Transverse colon (tissue), 4 donors: ENCODE measurements around the gene KIFC3. TPM values are rescaled to one million over a fixed set of nuclear protein-coding genes. Genes with fewer than 3 reads are reported as not detected.
A peak's percentile ranks its signal among the peaks of the same experiment; 100 is the strongest.

Source experiments
- DNase-seq: peaks from one replicate; pipeline ENCODE4 v3.0.0-alpha.2; 2019
- H3K27ac ChIP-seq, 4 donors: fragments of 200-600 bp; sonication (generic); 2 replicates each; pipeline ENCODE4 v1.5.1; 2016 to 2018; ENCODE audit warnings: inconsistent platforms in 4 of 4
- H3K27me3 ChIP-seq: fragments of 200-600 bp; sonication (generic); 2 replicates; pipeline ENCODE4 v1.5.1; 2017; ENCODE audit warnings: inconsistent platforms
- H3K36me3 ChIP-seq, 4 donors: fragments of 200-600 bp; sonication (generic); 2 replicates each; pipeline ENCODE4 v1.5.1; 2017 to 2019; ENCODE audit warnings: inconsistent platforms in 4 of 4
- H3K4me1 ChIP-seq, 4 donors: fragments of 200-600 bp; sonication (generic); 2 replicates each; pipeline ENCODE4 v1.5.1; 2017 to 2020; ENCODE audit warnings: inconsistent platforms in 4 of 4
- H3K4me3 ChIP-seq, 4 donors: fragments of 200-600 bp; sonication (generic); 1 replicate in 1 of 4; 2 replicates in 3 of 4; pipeline versions ENCODE4 v1.5.1 to v1.6.1; 2017 to 2019; ENCODE audit warnings: inconsistent platforms in 4 of 4
- H3K9me3 ChIP-seq, 2 donors: fragments of 200-600 bp; sonication (generic); 2 replicates each; pipeline ENCODE4 v1.5.1; 2017 to 2019; ENCODE audit warnings: inconsistent platforms in 2 of 2
- EP300 ChIP-seq: sonication (generic); formaldehyde crosslinking; IDR thresholded peaks from one replicate; pipeline ENCODE4 v1.6.1; 2017; ENCODE audit warnings: antibody characterized with exemption, low read depth
- POLR2A ChIP-seq: fragments of 450-650 bp; IDR thresholded peaks from one replicate; pipeline ENCODE4 v1.6.1; 2016; ENCODE audit warnings: antibody characterized with exemption, mild to moderate bottlenecking, moderate library complexity
- POLR2AphosphoS5 ChIP-seq, 3 donors: sonication (generic); formaldehyde crosslinking; IDR thresholded peaks; one replicate each; pipeline ENCODE4 v1.6.1; 2016; ENCODE audit warnings: antibody characterized with exemption in 3 of 3
- WGBS, 2 donors: methylation state at CpG; one replicate each; pipeline ENCODE4 v1.1.5; 2018; ENCODE audit warnings: low coverage in 1 of 2; 5-methylcytosine and 5-hydroxymethylcytosine counted together
- in situ Hi-C, 4 donors: fragments of 200-750 bp; cut with MboI; loops; one replicate each; pipeline versions ENCODE4 v1.15.0 to v1.15.1; 2017; ENCODE audit warnings: low sequenced_read_pairs in 3 of 4, low pct_ligation_motif_present in 1 of 4, low pct_unique_long_range_greater_than_20kb in 1 of 4
- intact Hi-C: fragments of 100-400 bp; cut with DNase I; formaldehyde crosslinking; loops from one replicate; pipeline ENCODE4 v1.15.1; 2023; ENCODE audit warnings: low total_unique reads
- total RNA-seq, 4 donors: library from RNA; depleted of rRNA; stranded (reverse); fragments of >200 nt; gene quantifications; one replicate each; pipeline ENCODE4 v1.1.0, GENCODE V29; 2016
- TF ChIP-seq, protein P1 (sequence below), 5 experiments: fragments of 200-600 bp in 3 of 5; fragments of 450-650 bp in 2 of 5; sonication (generic) in 3 of 5; IDR thresholded peaks; 1 replicate in 2 of 5; 2 replicates in 3 of 5; pipeline ENCODE4 v1.5.1; 2016 to 2017; ENCODE audit warnings: antibody characterized with exemption in 5 of 5, inconsistent platforms in 3 of 5, mild to moderate bottlenecking in 2 of 5, moderate library complexity in 1 of 5

KIFC3 gene
- total RNA-seq, 4 donors from 2014 or later, result 5.2 to 46.8 (median 13.5) TPM

DNA sequence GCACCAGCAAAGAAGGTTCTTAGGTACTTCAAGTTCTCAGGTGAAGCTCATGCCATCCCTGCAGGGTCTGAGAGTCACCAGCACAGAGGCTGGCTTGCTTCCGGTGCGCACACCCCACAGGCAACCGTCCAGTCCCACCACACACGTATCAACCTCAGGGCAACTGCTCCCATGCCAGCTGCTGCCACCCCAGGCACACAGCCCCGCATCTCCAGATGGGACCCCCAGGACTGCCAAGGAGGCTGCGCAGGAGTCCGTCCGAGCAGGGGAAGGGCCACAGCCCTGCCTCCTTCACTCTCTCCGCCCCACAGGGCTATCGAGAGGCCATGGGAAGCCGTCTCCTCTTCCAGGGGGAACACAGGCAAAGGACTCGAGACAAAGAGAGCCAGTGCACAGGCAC, 13.3 kb downstream of the KIFC3 start:
- Histone ChIP-seq H3K9me3 (no peaks in the 10 kb centered on the region), H3K4me1 (peaks cover 0 to 7% (median 0%) of the 10 kb centered on the region in 4 donors), H3K36me3 (no peaks in the 10 kb centered on the region), H3K4me3 (no peak overlapping the region), H3K27ac (no peak overlapping the region), H3K27me3 (no peaks in the 10 kb centered on the region)
- no peak for TF ChIP-seq EP300
- no peak for TF ChIP-seq POLR2AphosphoS5 (IDR thresholded peaks at IDR 0.05)
- intact Hi-C loops (no loop called here), in situ Hi-C loops (no loop called here)
- DNase-seq, result no peak
- 93% methylated on average over 10 of the region's 12 CpGs; no CpG with 5 or more reads in 1 of the 2 donors for WGBS, 2 donors

DNA sequence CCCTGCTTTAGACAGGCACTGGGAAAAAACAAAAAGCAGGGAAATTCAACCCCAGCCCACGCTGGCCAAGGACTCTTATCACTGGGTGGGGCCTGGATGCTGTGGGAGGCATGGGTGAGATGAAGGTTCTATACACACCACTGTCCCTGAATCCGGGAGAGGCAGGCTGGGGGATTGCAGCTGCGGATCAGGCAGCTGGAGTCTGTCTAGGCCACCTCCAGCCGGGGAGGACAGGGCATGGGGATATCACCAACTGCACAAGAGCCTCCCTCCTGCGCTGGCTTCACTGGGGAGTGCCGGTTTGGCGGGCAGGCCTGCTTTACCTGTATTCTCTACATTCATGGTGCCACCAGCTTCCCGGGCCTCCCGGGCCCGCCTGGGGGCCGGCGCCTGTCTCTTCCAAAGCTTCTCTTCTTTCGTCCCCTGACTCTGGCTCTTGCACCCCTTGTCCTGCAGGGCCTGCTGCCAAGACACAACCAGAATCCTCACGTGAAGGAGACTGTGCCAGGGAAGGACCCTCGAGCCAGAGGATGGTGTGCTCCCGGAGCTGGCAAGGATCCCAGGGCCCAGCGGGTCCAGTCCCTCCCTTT, 13.9 kb downstream of the KIFC3 start:
- H3K9me3 ChIP-seq, result no peaks in the 10 kb centered on the region
- intact Hi-C loops, result no loop called here
- peaks cover 0 to 7% (median 0%) of the 10 kb centered on the region in 4 donors for H3K4me1 ChIP-seq
- no peaks in the 10 kb centered on the region for H3K36me3 ChIP-seq
- H3K27me3 ChIP-seq, result no peaks in the 10 kb centered on the region
- no peak overlapping the region for H3K27ac ChIP-seq
- WGBS, 2 donors, result 70% methylated on average over 17 of the region's 17 CpGs; no CpG with 5 or more reads in 1 of the 2 donors
- TF ChIP-seq POLR2AphosphoS5 (IDR thresholded peaks at IDR 0.05) (no peak), EP300 (no peak), POLR2A (no peak)
- TF ChIP-seq, protein P1, sequence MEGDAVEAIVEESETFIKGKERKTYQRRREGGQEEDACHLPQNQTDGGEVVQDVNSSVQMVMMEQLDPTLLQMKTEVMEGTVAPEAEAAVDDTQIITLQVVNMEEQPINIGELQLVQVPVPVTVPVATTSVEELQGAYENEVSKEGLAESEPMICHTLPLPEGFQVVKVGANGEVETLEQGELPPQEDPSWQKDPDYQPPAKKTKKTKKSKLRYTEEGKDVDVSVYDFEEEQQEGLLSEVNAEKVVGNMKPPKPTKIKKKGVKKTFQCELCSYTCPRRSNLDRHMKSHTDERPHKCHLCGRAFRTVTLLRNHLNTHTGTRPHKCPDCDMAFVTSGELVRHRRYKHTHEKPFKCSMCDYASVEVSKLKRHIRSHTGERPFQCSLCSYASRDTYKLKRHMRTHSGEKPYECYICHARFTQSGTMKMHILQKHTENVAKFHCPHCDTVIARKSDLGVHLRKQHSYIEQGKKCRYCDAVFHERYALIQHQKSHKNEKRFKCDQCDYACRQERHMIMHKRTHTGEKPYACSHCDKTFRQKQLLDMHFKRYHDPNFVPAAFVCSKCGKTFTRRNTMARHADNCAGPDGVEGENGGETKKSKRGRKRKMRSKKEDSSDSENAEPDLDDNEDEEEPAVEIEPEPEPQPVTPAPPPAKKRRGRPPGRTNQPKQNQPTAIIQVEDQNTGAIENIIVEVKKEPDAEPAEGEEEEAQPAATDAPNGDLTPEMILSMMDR (IDR thresholded peaks at IDR 0.05), result no peak
- in situ Hi-C loops, result no loop called here
- no peak overlapping the region for H3K4me3 ChIP-seq
- DNase-seq, result no peak

DNA sequence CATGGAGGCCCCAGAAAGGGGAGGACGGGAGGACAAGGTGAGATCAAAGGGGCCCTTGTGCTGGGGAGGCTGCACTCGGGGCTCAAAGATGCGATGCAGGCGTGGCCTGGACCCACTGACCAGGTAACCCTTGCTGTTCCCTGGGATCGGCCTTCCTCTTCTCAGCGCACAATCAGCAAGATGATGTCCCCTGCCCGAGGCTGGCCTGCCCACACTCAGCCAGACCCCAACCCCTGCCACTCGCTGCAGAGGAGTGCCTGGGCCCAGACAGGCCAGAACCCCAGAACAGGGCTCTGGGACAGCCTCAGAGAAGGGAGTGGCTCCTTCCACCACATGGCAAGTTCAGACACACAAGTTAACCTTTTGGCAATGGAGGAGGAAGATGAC, 14.8 kb downstream of the KIFC3 start:
- DNase-seq, result no peak
- 73% methylated on average over 8 of the region's 8 CpGs; no CpG with 5 or more reads in 1 of the 2 donors for WGBS, 2 donors
- Histone ChIP-seq H3K27me3 (no peaks in the 10 kb centered on the region), H3K27ac (peak overlapping the region in 1 of 4 donors; percentile 61), H3K4me3 (no peak overlapping the region), H3K36me3 (no peaks in the 10 kb centered on the region), H3K9me3 (no peaks in the 10 kb centered on the region), H3K4me1 (peaks cover 0 to 7% (median 0%) of the 10 kb centered on the region in 4 donors)
- TF ChIP-seq POLR2AphosphoS5 (IDR thresholded peaks at IDR 0.05) (no peak), EP300 (no peak), POLR2A (no peak)
- TF ChIP-seq, protein P1 (IDR thresholded peaks at IDR 0.05), result no peak
- intact Hi-C loops (no loop called here), in situ Hi-C loops (no loop called here)

DNA sequence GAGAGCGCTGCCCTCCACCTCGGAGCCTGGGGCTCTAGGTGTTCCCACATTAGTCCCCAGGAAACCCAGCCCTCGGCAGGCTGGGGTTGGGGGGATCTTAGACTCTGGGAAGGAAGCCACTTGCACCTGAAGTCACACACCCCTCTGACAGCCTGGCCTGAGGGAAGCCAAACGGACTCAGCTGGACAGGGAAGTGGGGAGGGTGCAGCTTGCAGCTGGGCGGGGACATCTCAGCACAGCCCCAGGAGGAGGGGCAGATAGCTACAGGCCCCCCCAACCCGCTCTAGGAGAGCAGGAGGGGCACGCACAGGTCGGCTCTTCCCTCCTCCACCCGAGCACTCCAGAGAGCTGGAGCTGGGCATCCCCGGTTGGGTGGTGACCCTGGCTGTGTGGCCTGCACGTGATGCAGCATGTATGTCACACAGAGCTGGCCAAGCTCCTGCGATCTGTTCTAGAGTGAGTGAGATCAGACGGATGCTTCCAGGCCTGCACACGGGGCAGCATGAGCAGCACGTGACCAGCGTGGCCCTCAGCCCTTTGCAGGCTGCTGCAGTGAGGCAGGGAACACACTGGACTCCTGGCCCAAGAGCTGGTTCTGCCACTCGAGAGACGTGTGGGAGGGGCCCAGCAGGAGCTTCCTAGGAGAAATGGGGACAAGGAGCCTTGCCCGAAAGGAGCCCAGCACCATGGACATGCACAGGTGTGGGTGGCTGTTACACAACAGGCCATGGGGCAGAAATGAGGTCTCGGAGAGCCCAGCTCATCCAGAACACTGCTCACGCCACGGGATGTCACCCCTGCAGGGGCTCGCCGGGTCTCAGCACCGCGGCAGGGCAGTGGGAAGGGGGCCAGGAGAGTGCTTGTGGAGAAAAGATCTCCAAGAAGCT, 15.4 kb downstream of the KIFC3 start:
- in situ Hi-C loops, result no loop called here
- no peak overlapping the region for H3K4me3 ChIP-seq
- no peaks in the 10 kb centered on the region for H3K9me3 ChIP-seq
- TF ChIP-seq, protein P1 (IDR thresholded peaks at IDR 0.05), result no peak
- TF ChIP-seq EP300 (no peak), POLR2AphosphoS5 (IDR thresholded peaks at IDR 0.05) (no peak), POLR2A (no peak)
- no peaks in the 10 kb centered on the region for H3K36me3 ChIP-seq
- intact Hi-C loops, result no loop called here
- H3K27me3 ChIP-seq, result no peaks in the 10 kb centered on the region
- peak; percentile 30 for DNase-seq
- peaks cover 0 to 7% (median 0%) of the 10 kb centered on the region in 4 donors for H3K4me1 ChIP-seq
- WGBS, 2 donors, result 67% methylated on average over 22 of the region's 26 CpGs; no CpG with 5 or more reads in 1 of the 2 donors
- peak overlapping the region in 1 of 4 donors; percentile 61 for H3K27ac ChIP-seq
